SK-N-SH (cell line): ENCODE measurements around the gene DENND1A. TPM values are rescaled to one million over a fixed set of nuclear protein-coding genes. Genes with fewer than 3 reads are reported as not detected.

Experiments
- CTCF ChIA-PET: fragments of 300-600, 350-600 bp; formaldehyde crosslinking; extraction: SDS; loops from one replicate; lab custom pipeline; 2021; lab: Yijun Ruan, JAX
- POLR2A ChIA-PET: fragments of 350-600 bp; sonication (Branson Sonifier 250); formaldehyde crosslinking; extraction: SDS; loops from one replicate; lab custom pipeline; 2020; ENCODE audit warnings: antibody characterized with exemption, inconsistent platforms; lab: Yijun Ruan, JAX
- DNase-seq: peaks from one replicate; pipeline ENCODE4 v3.0.0; 2012
- H2AFZ ChIP-seq: fragments of 200-600 bp; sonication (generic); 2 replicates; pipeline ENCODE4 v1.8.1; 2016; ENCODE audit warnings: antibody characterized with exemption, mild to moderate bottlenecking, low read depth
- H3F3A ChIP-seq: fragments of 200-600 bp; sonication (generic); replicated peaks from 2 replicates; pipeline ENCODE3; 2016; ENCODE audit warnings: antibody characterized with exemption, mild to moderate bottlenecking; ENCODE audit not compliant: insufficient read depth
- H3K27ac ChIP-seq, 2 experiments: fragments of 200-500 bp in 1 of 2; fragments of 200-600 bp in 1 of 2; sonication (Bioruptor generic) in 1 of 2; sonication (generic), shearing (Covaris generic) in 1 of 2; 2 replicates each; pipeline versions ENCODE4 v1.5.1 to v1.6.1; 2014 to 2016; ENCODE audit warnings: low read depth in 2 of 2, inconsistent platforms in 1 of 2, low read length in 1 of 2, mild to moderate bottlenecking in 1 of 2, mixed read lengths in 1 of 2
- H3K27me3 ChIP-seq: fragments of 200-600 bp; sonication (generic), shearing (Covaris generic); 2 replicates; pipeline ENCODE4 v1.6.1; 2016; ENCODE audit warnings: mixed run types; ENCODE audit not compliant: insufficient read depth
- H3K36me3 ChIP-seq, 2 experiments: fragments of 200-500 bp in 1 of 2; fragments of 200-600 bp in 1 of 2; sonication (Bioruptor generic) in 1 of 2; sonication (generic) in 1 of 2; replicated peaks in 1 of 2; 2 replicates each; pipeline versions ENCODE3 to v1.5.1; 2014 to 2016; ENCODE audit warnings: low read length in 1 of 2, mild to moderate bottlenecking in 1 of 2; ENCODE audit not compliant: insufficient read depth in 2 of 2, control insufficient read depth in 1 of 2
- H3K4me1 ChIP-seq, 2 experiments: fragments of 200-500 bp in 1 of 2; fragments of 200-600 bp in 1 of 2; sonication (Bioruptor generic) in 1 of 2; sonication (generic), shearing (Covaris generic) in 1 of 2; 2 replicates each; pipeline versions ENCODE4 v1.5.1 to v1.6.1; 2014 to 2016; ENCODE audit warnings: low read depth in 1 of 2, low read length in 1 of 2, mixed run types in 1 of 2; ENCODE audit not compliant: insufficient read depth in 2 of 2, control insufficient read depth in 1 of 2
- H3K4me2 ChIP-seq: fragments of 200-600 bp; sonication (generic), shearing (Covaris generic); 2 replicates; pipeline ENCODE4 v1.6.1; 2017; ENCODE audit warnings: mixed run types
- H3K4me3 ChIP-seq, 2 experiments: fragments of 200-500 bp in 1 of 2; fragments of 200-600 bp in 1 of 2; sonication (Bioruptor generic) in 1 of 2; sonication (generic), shearing (Covaris generic) in 1 of 2; 2 replicates each; pipeline versions ENCODE4 v1.5.1 to v1.8.1; 2014 to 2016; ENCODE audit warnings: low read depth in 2 of 2, inconsistent platforms in 1 of 2, low read length in 1 of 2, mild to moderate bottlenecking in 1 of 2, mixed read lengths in 1 of 2, moderate library complexity in 1 of 2
- H3K79me2 ChIP-seq: fragments of 200-600 bp; sonication (generic); 2 replicates; pipeline ENCODE4 v1.8.1; 2017; ENCODE audit warnings: mild to moderate bottlenecking; ENCODE audit not compliant: insufficient read depth
- H3K9ac ChIP-seq: fragments of 200-600 bp; sonication (generic); 2 replicates; pipeline ENCODE4 v1.6.1; 2017; ENCODE audit warnings: mixed run types
- H3K9me2 ChIP-seq: fragments of 200-600 bp; sonication (generic); 2 replicates; pipeline ENCODE4 v1.6.1; 2017; ENCODE audit warnings: mixed run types
- H3K9me3 ChIP-seq: fragments of 200-600 bp; sonication (generic); 2 replicates; pipeline ENCODE4 v1.6.1; 2017; ENCODE audit warnings: mixed run types, mild to moderate bottlenecking, moderate library complexity
- H4K20me1 ChIP-seq: fragments of 200-600 bp; sonication (generic); 2 replicates; pipeline ENCODE4 v1.6.1; 2017; ENCODE audit warnings: mild to moderate bottlenecking, mixed run types; ENCODE audit not compliant: insufficient read depth
- CHD2 ChIP-seq: fragments of 150-350 bp; IDR thresholded peaks from 2 replicates; pipeline ENCODE4 v1.6.1; 2018; ENCODE audit warnings: low read length; ENCODE audit not compliant: partially characterized antibody
- CTCF ChIP-seq: fragments of 200-600 bp; sonication (generic); IDR thresholded peaks from 2 replicates; pipeline ENCODE4 v1.6.1; 2017; ENCODE audit warnings: antibody characterized with exemption, mild to moderate bottlenecking, moderate library complexity
- EP300 ChIP-seq, 2 experiments: IDR thresholded peaks; 2 replicates each; pipeline versions ENCODE4 v1.4.0 to v1.6.1; 2012; ENCODE audit warnings: borderline replicate concordance in 1 of 2, low read depth in 1 of 2, low read length in 1 of 2
- FOXM1 ChIP-seq: IDR thresholded peaks from 2 replicates; pipeline ENCODE4 v1.4.0; 2012; ENCODE audit warnings: low read depth, mild to moderate bottlenecking
- JUND ChIP-seq: IDR thresholded peaks from 2 replicates; pipeline ENCODE4 v1.4.0; 2012
- NFIC ChIP-seq: IDR thresholded peaks from 2 replicates; pipeline ENCODE4 v1.4.0; 2012; ENCODE audit warnings: borderline replicate concordance
- NRF1 ChIP-seq: IDR thresholded peaks from 2 replicates; pipeline ENCODE4 v1.6.1; 2012; ENCODE audit warnings: low read depth, mild to moderate bottlenecking, low read length
- PBX3 ChIP-seq: IDR thresholded peaks from 2 replicates; pipeline ENCODE4; 2012
- POLR2AphosphoS5 ChIP-seq: IDR thresholded peaks from 2 replicates; pipeline ENCODE4 v1.6.1; 2012; ENCODE audit warnings: low read depth, low read length
- RAD21 ChIP-seq: IDR thresholded peaks from 2 replicates; pipeline ENCODE4 v1.6.1; 2012; ENCODE audit warnings: mild to moderate bottlenecking, low read length
- RCOR1 ChIP-seq: fragments of 150-350 bp; IDR thresholded peaks from 2 replicates; pipeline ENCODE4 v1.6.1; 2017; ENCODE audit warnings: antibody characterized with exemption, low read length
- RFX5 ChIP-seq: IDR thresholded peaks from 2 replicates; pipeline ENCODE4 v1.6.1; 2012; ENCODE audit warnings: mild to moderate bottlenecking, improper control_type of control experiment, low read length
- RXRA ChIP-seq: IDR thresholded peaks from 2 replicates; pipeline ENCODE4 v1.4.0; 2012; ENCODE audit warnings: low read depth, mild to moderate bottlenecking, borderline replicate concordance
- SMC3 ChIP-seq: IDR thresholded peaks from 2 replicates; pipeline ENCODE4 v1.6.1; 2012; ENCODE audit warnings: low read depth, low read length, improper control_type of control experiment
- TAF1 ChIP-seq: IDR thresholded peaks from 2 replicates; pipeline ENCODE4 v1.6.1; 2012; ENCODE audit warnings: low read depth, mild to moderate bottlenecking, low read length, moderate library complexity, borderline replicate concordance
- TEAD4 ChIP-seq: IDR thresholded peaks from 2 replicates; pipeline ENCODE4 v1.4.0; 2012; ENCODE audit warnings: mild to moderate bottlenecking, borderline replicate concordance; ENCODE audit not compliant: insufficient read depth
- USF1 ChIP-seq: IDR thresholded peaks from 2 replicates; pipeline ENCODE4 v1.4.0; 2012; ENCODE audit warnings: low read depth, borderline replicate concordance
- YY1 ChIP-seq: IDR thresholded peaks from 2 replicates; pipeline ENCODE4 v1.4.0; 2012; ENCODE audit warnings: low read depth, mild to moderate bottlenecking
- WGBS: methylation state at CpG from one replicate; pipeline ENCODE4 v1.1.6; 2017; ENCODE audit warnings: low lambda C conversion rate; 5-methylcytosine and 5-hydroxymethylcytosine counted together
- polyA plus RNA-seq, 3 experiments: library from polyadenylated mRNA; depleted of rRNA; stranded (reverse); fragments of >200 nt; gene quantifications; 2 replicates each; pipeline ENCODE4 v1.2.3, GENCODE V29; 2012
- TF ChIP-seq, protein P1 (sequence below): fragments of 150-350 bp; IDR thresholded peaks from 2 replicates; pipeline ENCODE4 v1.6.1; 2016; ENCODE audit warnings: mild to moderate bottlenecking, low read depth, low read length

Gene DENND1A
- polyA plus RNA-seq, 1 of the 3 experiments (the other 2 are of a cell fraction): 25.4 TPM

DNA sequence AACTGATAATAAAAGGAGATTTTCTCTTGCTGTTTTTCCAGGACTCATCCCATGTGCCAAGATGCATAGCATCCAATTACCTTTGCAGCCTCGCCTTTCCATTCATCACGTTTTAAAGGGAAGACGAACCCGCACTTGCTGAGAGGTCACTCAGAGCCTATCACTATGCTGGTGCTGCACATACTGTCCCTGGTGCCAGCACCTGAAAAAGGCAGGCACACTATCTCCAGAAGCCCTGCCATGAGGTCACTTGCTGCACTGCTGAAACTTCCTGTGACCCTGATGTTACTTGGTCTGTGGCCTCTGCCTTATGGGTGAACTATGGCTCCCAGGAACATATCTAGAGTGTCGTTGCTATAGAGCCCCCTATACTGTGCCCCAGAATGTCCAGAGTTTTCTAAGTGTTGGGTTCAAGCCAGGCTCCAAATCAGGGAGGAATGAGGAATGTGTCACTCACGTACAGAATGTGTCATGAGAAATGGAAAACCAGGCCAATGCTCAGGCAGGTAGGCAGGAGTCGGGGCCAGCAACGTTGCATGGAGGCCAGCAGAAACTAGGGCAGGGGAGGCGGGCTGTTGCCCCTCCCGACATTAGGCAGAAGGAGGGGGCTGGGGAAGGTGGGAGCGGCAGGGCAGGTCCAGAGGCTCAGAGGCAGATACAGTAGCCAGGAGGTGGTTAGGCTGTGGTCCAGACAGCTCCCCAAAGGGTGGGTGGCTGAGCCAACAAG, 311.8 kb downstream of the DENND1A start:
- H3K79me2 ChIP-seq: no peaks in the 10 kb centered on the region
- no peak overlapping the region for H3K9ac ChIP-seq
- no peak overlapping the region for H3K27ac ChIP-seq
- H3K27me3 ChIP-seq: no peaks in the 10 kb centered on the region
- POLR2A ChIA-PET: no interaction called here
- H3F3A ChIP-seq: no peaks in the 10 kb centered on the region
- H3K4me1 ChIP-seq: no peaks in the 10 kb centered on the region; a peak in 1 of 4 replicates
- WGBS: 93% methylated on average over 11 of the region's 11 CpGs
- no peaks in the 10 kb centered on the region for H3K9me2 ChIP-seq
- CTCF ChIA-PET: no interaction called here
- H2AFZ ChIP-seq: no peak overlapping the region
- H3K36me3 ChIP-seq: no peaks in the 10 kb centered on the region
- no peaks in the 10 kb centered on the region for H3K9me3 ChIP-seq
- H3K4me3 ChIP-seq: no peak overlapping the region
- TF ChIP-seq NRF1: no peak
- no peak for TF ChIP-seq RCOR1
- TF ChIP-seq NFIC: no peak
- TF ChIP-seq RXRA: no peak
- TF ChIP-seq CTCF: no peak
- no peak for TF ChIP-seq JUND
- no peak for TF ChIP-seq USF1
- no peak for TF ChIP-seq RAD21
- no peaks in the 10 kb centered on the region for H4K20me1 ChIP-seq
- no peak for DNase-seq
- H3K4me2 ChIP-seq: no peak overlapping the region

GRCh38 chr9:123617286-123617685, 312.6 kb downstream of the DENND1A start:
- no peak for DNase-seq
- CTCF ChIA-PET: interaction anchor here (1.4 kb wide), 1 partner anchor 73 kb away, joined by 3 read pairs; no protein-coding TSS in a partner anchor
- Histone ChIP-seq H3K9me3 (no peaks in the 10 kb centered on the region), H3K4me3 (no peak overlapping the region), H2AFZ (no peak overlapping the region), H3K27me3 (no peaks in the 10 kb centered on the region), H3K36me3 (no peaks in the 10 kb centered on the region), H3K4me2 (no peak overlapping the region), H3K9me2 (no peaks in the 10 kb centered on the region), H4K20me1 (no peaks in the 10 kb centered on the region), H3K79me2 (no peaks in the 10 kb centered on the region), H3K27ac (no peak overlapping the region), H3F3A (no peaks in the 10 kb centered on the region), H3K9ac (no peak overlapping the region), H3K4me1 (no peaks in the 10 kb centered on the region; a peak in 1 of 4 replicates)
- TF ChIP-seq RFX5 (no peak), EP300 (IDR thresholded peaks at IDR 0.05; ENCODE audit: borderline replicate concordance in 1 of 2, low read depth in 1 of 2, low read length in 1 of 2) (no peak), PBX3 (no peak), YY1 (no peak), TEAD4 (no peak), POLR2AphosphoS5 (no peak), CHD2 (no peak), SMC3 (no peak), TAF1 (no peak), FOXM1 (no peak), NFIC (no peak), JUND (no peak), NRF1 (no peak)
- TF ChIP-seq, protein P1, sequence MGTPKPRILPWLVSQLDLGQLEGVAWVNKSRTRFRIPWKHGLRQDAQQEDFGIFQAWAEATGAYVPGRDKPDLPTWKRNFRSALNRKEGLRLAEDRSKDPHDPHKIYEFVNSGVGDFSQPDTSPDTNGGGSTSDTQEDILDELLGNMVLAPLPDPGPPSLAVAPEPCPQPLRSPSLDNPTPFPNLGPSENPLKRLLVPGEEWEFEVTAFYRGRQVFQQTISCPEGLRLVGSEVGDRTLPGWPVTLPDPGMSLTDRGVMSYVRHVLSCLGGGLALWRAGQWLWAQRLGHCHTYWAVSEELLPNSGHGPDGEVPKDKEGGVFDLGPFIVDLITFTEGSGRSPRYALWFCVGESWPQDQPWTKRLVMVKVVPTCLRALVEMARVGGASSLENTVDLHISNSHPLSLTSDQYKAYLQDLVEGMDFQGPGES: no peak
- WGBS: 96% methylated on average over 9 of the region's 9 CpGs
- POLR2A ChIA-PET: no interaction called here
